ENCODE measurements around the gene CFAP46. TPM values are rescaled to one million over a fixed set of nuclear protein-coding genes. Genes with fewer than 3 reads are reported as not detected.

The CFAP46 gene
- total and polyA plus RNA-seq, 10 of the 15 experiments (the other 5 are each of a cell fraction or from before 2014, with no cell fraction given) = 0.01 to 0.18 (median 0.03) TPM; not detected in 7

DNA sequence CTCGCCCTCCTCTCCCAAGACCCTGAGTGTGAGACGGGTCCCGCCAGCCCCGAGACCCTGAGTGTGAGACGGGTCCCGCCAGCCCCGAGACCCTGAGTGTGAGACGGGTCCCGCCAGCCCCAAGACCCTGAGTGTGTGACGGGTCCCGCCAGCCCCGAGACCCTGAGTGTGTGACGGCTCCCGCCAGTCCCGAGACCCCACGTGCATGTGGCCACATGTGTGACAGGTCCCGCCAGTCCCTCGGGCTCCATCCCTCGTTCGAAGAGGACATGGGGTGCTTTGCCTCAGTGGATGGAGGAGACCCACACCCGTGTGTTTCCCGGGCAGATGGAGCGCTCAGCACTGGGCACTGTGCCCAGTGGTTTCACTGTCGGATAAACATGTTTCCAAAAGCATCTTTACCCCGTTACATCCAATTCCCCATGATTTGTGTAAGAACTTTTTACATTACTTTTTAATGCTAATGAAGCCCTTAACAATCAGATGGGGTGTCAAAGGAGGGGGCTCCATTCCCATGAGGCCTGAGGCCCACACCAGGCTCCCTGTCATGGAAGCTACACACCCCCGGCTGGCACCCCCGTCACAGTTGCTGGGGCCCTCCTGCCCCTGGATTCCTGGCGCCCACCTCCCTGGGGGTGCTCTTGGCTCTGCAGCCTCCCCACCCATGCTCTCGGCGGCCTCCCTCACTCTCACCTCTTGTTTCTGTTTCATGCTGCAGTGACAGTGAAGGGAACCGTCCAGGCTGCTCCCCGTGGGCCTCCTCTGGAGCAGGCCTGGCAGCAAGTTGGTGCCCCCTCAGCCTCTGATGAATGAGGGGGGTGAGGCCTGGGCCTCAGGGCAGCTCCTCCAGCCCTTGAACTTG, 48.5 kb upstream of the CFAP46 start (continued):
- no peak for TF ChIP-seq ASH2L (IDR thresholded peaks at IDR 0.05; ENCODE audit: borderline replicate concordance, low read depth)

DNA sequence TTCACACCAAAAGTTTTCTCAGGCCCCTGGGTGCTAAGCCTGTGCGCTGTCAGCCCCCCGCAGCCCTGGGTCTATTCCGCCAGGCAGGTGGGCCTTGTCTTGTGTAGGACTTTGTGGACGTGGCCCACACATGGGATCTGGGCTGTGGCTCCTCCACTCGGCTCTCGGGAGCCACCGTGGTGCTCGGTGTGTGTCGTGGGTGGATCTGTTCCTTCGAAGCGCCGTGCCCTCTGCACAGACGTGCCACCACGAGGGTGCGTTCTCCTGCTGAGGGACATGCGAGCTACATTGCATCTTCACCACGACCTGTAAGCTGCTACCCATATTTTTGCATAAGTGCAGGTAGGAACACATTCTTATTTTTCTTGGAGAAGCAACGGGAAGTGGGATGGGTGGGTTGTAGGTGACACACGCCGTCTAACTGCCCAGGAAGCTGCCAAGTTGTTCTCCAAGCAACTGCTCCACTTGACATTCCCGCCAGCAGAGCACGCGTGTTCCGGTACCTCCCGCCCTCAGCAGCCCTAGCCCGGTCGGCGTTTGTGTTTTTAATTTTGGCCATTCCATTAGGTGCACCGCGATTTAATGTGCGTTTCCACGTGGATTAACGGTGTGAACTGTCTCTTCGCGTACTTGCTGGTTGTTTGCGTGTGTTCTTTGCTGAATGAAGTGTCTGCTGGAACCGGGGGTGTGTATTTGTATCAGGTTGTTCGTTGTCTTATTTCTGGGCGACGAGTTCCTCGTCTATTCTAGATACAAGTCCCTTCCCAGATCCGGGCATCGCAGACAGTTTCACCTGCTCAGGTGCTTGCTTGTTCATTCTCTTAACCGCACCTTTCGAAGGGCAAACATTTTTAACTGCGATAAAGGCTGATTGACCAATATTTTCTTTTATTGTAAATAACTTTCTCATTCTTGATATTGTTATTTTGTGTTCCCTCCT, 47.4 kb upstream of the CFAP46 start:
- DNase-seq (ENCODE audit: low read depth, low spot score) = no peak
- 64% methylated on average over 46 of the region's 46 CpGs for WGBS (ENCODE audit: insufficient coverage, insufficient replicate concordance, low lambda C conversion rate, missing lambda C conversion rate)
- POLR2A ChIA-PET = no interaction called here
- Histone ChIP-seq H3K27ac (ENCODE audit: control insufficient read depth, insufficient read depth) (no peak overlapping the region), H3K27me3 (replicated peaks in 1 of 2; ENCODE audit: control insufficient read depth in 2 of 2, insufficient read depth in 2 of 2, low read length in 1 of 2) (no peaks in the 10 kb centered on the region), H3K4me1 (ENCODE audit: control insufficient read depth, insufficient read depth, low read length) (no peaks in the 10 kb centered on the region), H3K36me3 (ENCODE audit: control insufficient read depth in 2 of 2, insufficient read depth in 2 of 2, low read length in 1 of 2) (no peaks in the 10 kb centered on the region), H3K79me2 (ENCODE audit: control insufficient read depth, insufficient read depth, low read length) (no peaks in the 10 kb centered on the region), H4K20me1 (ENCODE audit: control insufficient read depth, insufficient read depth) (no peaks in the 10 kb centered on the region), H3K9ac (ENCODE audit: control insufficient read depth, insufficient read depth, low read length) (no peak overlapping the region), H3K9me3 (replicated peaks; ENCODE audit: control insufficient read depth, insufficient read depth, low read length) (no peaks in the 10 kb centered on the region; the same call in 2 of the 3 replicates), H2AFZ (ENCODE audit: control insufficient read depth, low read depth, low read length) (no peak overlapping the region), H3K4me3 (no peak overlapping the region), H3K4me2 (ENCODE audit: control insufficient read depth, insufficient read depth) (no peak overlapping the region)
- TF ChIP-seq JUNB (IDR thresholded peaks at IDR 0.05) (no peak), SIX5 (IDR thresholded peaks at IDR 0.05; ENCODE audit: low read depth, low read length, severe bottlenecking) (no peak), BHLHE40 (IDR thresholded peaks at IDR 0.05; ENCODE audit: borderline replicate concordance in 1 of 2, low read depth in 2 of 2, low read length in 1 of 2) (no peak), MTA2 (IDR thresholded peaks at IDR 0.05; ENCODE audit: low read depth) (no peak), KAT2A (conservative IDR thresholded peaks at IDR 0.05; ENCODE audit: control insufficient read depth, low read depth, low read length) (no peak), RBBP5 (conservative IDR thresholded peaks at IDR 0.05) (no peak), NFYB (IDR thresholded peaks at IDR 0.05; ENCODE audit: insufficient read depth, low read depth, low read length) (no peak), SPI1 (IDR thresholded peaks at IDR 0.05; ENCODE audit: borderline replicate concordance, insufficient read depth, low read depth, low read length) (no peak), HDAC6 (IDR thresholded peaks at IDR 0.05; ENCODE audit: unreplicated experiment) (no peak), CREB1 (IDR thresholded peaks at IDR 0.05; ENCODE audit: low read depth) (no peak)
- TF ChIP-seq, protein P1, sequence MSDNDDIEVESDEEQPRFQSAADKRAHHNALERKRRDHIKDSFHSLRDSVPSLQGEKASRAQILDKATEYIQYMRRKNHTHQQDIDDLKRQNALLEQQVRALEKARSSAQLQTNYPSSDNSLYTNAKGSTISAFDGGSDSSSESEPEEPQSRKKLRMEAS (IDR thresholded peaks at IDR 0.05; ENCODE audit: low read depth, low read length) = no peak
- no peak for ATAC-seq
- no TSS peak for BruUV-seq (replicated peaks)
- intact Hi-C loops (cut with micrococcal nuclease; ENCODE audit: unreplicated experiment) = no loop called here
- RAD21 ChIA-PET (ENCODE audit: unreplicated experiment) = no interaction called here
- CTCF ChIA-PET = no interaction called here
- in situ Hi-C loops (cut with MboI) = no loop called here
- FAIRE-seq = no peak
- SMC1A ChIA-PET (ENCODE audit: uncharacterized antibody, unreplicated experiment) = no interaction called here
